HCT116 (cell line): ENCODE data around the gene STAC2. TPM values are rescaled to one million over a fixed set of nuclear protein-coding genes. Genes with fewer than 3 reads are reported as not detected.

ENCODE experiments used
- ATAC-seq: fragments of 200-7000 bp; cut with Tn5 transposase; 2 replicates; pipeline ENCODE4 v1.9.1; 2020; ENCODE audit warnings: mild to moderate bottlenecking, moderate library complexity
- BruUV-seq: library from RNA; stranded (reverse); fragments of 400-500 nt; replicated peaks from 2 replicates; lab custom pipeline; 2021; lab: Mats Ljungman, UMichigan
- CTCF ChIA-PET: fragments of 300-600 bp; sonication (Branson Sonifier 250); formaldehyde crosslinking; loops from one replicate; lab custom pipeline; 2021; ENCODE audit warnings: antibody characterized with exemption; lab: Charles Lee
- POLR2A ChIA-PET: fragments of 300-600, 350-600 bp; sonication (Branson Sonifier 250); formaldehyde crosslinking; loops from one replicate; lab custom pipeline; 2021; ENCODE audit warnings: antibody characterized with exemption; lab: Charles Lee
- RAD21 ChIA-PET, 2 experiments: fragments of 300-600 bp; sonication (Branson Sonifier 250); formaldehyde crosslinking; loops; one replicate each; lab custom pipeline; 2023; ENCODE audit warnings: low total read pairs in 2 of 2; ENCODE audit not compliant: uncharacterized antibody in 2 of 2, unreplicated experiment in 2 of 2, low non-redundant PET in 1 of 2; lab: Charles Lee
- DNase-seq: peaks from one replicate; pipeline ENCODE4 v3.0.0-alpha.2; 2010; ENCODE audit warnings: low read depth, low spot score
- H2AFZ ChIP-seq: fragments of 200-600 bp; shearing (Covaris generic), sonication (generic); 2 replicates; pipeline ENCODE4 v1.6.1; 2017; ENCODE audit warnings: low read depth, mixed run types, mixed read lengths, antibody characterized with exemption, low read length; ENCODE audit not compliant: poor library complexity, severe bottlenecking
- H3K27ac ChIP-seq: 2 replicates; pipeline ENCODE4 v1.5.1; 2012; ENCODE audit warnings: low read depth, low read length
- H3K27me3 ChIP-seq: fragments of 200-600 bp; sonication (generic); 2 replicates; pipeline ENCODE4 v1.6.1; 2016; ENCODE audit warnings: mixed run types, low read length, mixed read lengths; ENCODE audit not compliant: insufficient read depth
- H3K36me3 ChIP-seq, 2 experiments: fragments of 200-500 bp in 1 of 2; fragments of 200-600 bp in 1 of 2; sonication (Bioruptor generic) in 1 of 2; sonication (generic) in 1 of 2; 2 replicates each; pipeline versions ENCODE4 v1.5.1 to v1.6.1; 2014 to 2016; ENCODE audit warnings: low read length in 2 of 2, inconsistent platforms in 1 of 2, mixed read lengths in 1 of 2, mixed run types in 1 of 2; ENCODE audit not compliant: insufficient read depth in 2 of 2, control insufficient read depth in 1 of 2
- H3K4me1 ChIP-seq, 2 experiments: fragments of 200-600 bp in 1 of 2; sonication (generic) in 1 of 2; 2 replicates each; pipeline versions ENCODE4 v1.5.1 to v1.6.1; 2012 to 2017; ENCODE audit warnings: low read length in 2 of 2, inconsistent platforms in 1 of 2, mild to moderate bottlenecking in 1 of 2, mixed read lengths in 1 of 2, mixed run types in 1 of 2, moderate library complexity in 1 of 2; ENCODE audit not compliant: insufficient read depth in 2 of 2, control insufficient read depth in 1 of 2
- H3K4me2 ChIP-seq: fragments of 200-600 bp; sonication (generic); 2 replicates; pipeline ENCODE4 v1.6.1; 2017; ENCODE audit warnings: mixed run types, low read length, mixed read lengths
- H3K4me3 ChIP-seq, 2 experiments: fragments of 200-600 bp in 1 of 2; sonication (generic) in 1 of 2; replicated peaks in 1 of 2; 2 replicates each; pipeline ENCODE4 v1.5.1; 2011 to 2016; ENCODE audit warnings: low read length in 2 of 2, control low read depth in 1 of 2, low read depth in 1 of 2, mild to moderate bottlenecking in 1 of 2, mixed read lengths in 1 of 2, mixed run types in 1 of 2
- H3K79me2 ChIP-seq: fragments of 200-600 bp; sonication (generic); 2 replicates; pipeline ENCODE4 v1.6.1; 2017; ENCODE audit warnings: mild to moderate bottlenecking, mixed run types, low read length, moderate library complexity, mixed read lengths; ENCODE audit not compliant: insufficient read depth
- H3K9ac ChIP-seq: fragments of 200-600 bp; sonication (generic); 2 replicates; pipeline ENCODE4 v1.6.1; 2016; ENCODE audit warnings: low read length, mixed read lengths
- H3K9me2 ChIP-seq: fragments of 200-600 bp; sonication (generic), shearing (Covaris generic); 2 replicates; pipeline ENCODE4 v1.6.1; 2017; ENCODE audit warnings: mixed run types, mild to moderate bottlenecking, moderate library complexity; ENCODE audit not compliant: insufficient read depth
- H3K9me3 ChIP-seq, 2 experiments: fragments of 200-500 bp in 1 of 2; fragments of 200-600 bp in 1 of 2; sonication (Bioruptor generic) in 1 of 2; sonication (generic) in 1 of 2; 2 replicates each; pipeline ENCODE4 v1.6.1; 2014 to 2017; ENCODE audit warnings: low read length in 2 of 2, mixed read lengths in 2 of 2, inconsistent platforms in 1 of 2, low read depth in 1 of 2, mild to moderate bottlenecking in 1 of 2, mixed run types in 1 of 2, moderate library complexity in 1 of 2; ENCODE audit not compliant: control insufficient read depth in 1 of 2, insufficient read depth in 1 of 2
- H4K20me1 ChIP-seq: fragments of 200-600 bp; sonication (generic), shearing (Covaris generic); 2 replicates; pipeline ENCODE4 v1.6.1; 2017; ENCODE audit warnings: mixed run types, mild to moderate bottlenecking, moderate library complexity; ENCODE audit not compliant: insufficient read depth
- CBX3 ChIP-seq: IDR thresholded peaks from 2 replicates; pipeline ENCODE4 v1.6.1; 2012; ENCODE audit warnings: low read depth
- CTCF ChIP-seq, 3 experiments: fragments of 200-600 bp in 1 of 3; sonication (generic) in 1 of 3; IDR thresholded peaks in 2 of 3; conservative IDR thresholded peaks in 1 of 3; 2 replicates each; pipeline ENCODE4 v1.5.1; 2012 to 2017; ENCODE audit warnings: low read depth in 2 of 3, low read length in 2 of 3, antibody characterized with exemption in 1 of 3, borderline replicate concordance in 1 of 3, control low read depth in 1 of 3, mild to moderate bottlenecking in 1 of 3, mixed read lengths in 1 of 3, mixed run types in 1 of 3, moderate library complexity in 1 of 3; ENCODE audit not compliant: insufficient read depth in 1 of 3
- EGR1 ChIP-seq: IDR thresholded peaks from 2 replicates; pipeline ENCODE4 v1.6.1; 2012; ENCODE audit warnings: low read depth
- ELF1 ChIP-seq: IDR thresholded peaks from 2 replicates; pipeline ENCODE4 v1.6.1; 2012; ENCODE audit warnings: low read depth, borderline replicate concordance
- EZH2 ChIP-seq: fragments of 200-600 bp; sonication (generic); IDR thresholded peaks from 2 replicates; pipeline ENCODE4 v1.6.1; 2017; ENCODE audit warnings: antibody characterized with exemption, mixed run types
- EZH2phosphoT487 ChIP-seq: fragments of 200-600 bp; IDR thresholded peaks from 2 replicates; pipeline ENCODE4 v1.6.1; 2018; ENCODE audit warnings: antibody characterized with exemption, borderline replicate concordance
- MAX ChIP-seq: IDR thresholded peaks from 2 replicates; pipeline ENCODE4 v1.6.1; 2012
- SIN3A ChIP-seq: IDR thresholded peaks from 2 replicates; pipeline ENCODE4 v1.6.1; 2012; ENCODE audit warnings: low read depth
- SP1 ChIP-seq: IDR thresholded peaks from 2 replicates; pipeline ENCODE4 v1.6.1; 2012; ENCODE audit warnings: low read depth
- TCF7L2 ChIP-seq: IDR thresholded peaks from 2 replicates; pipeline ENCODE4 v1.7.0; 2011; ENCODE audit warnings: borderline replicate concordance, inconsistent platforms; ENCODE audit not compliant: insufficient read depth, insufficient read length; ENCODE audit errors: extremely low read depth
- YY1 ChIP-seq: IDR thresholded peaks from 2 replicates; pipeline ENCODE4 v1.6.1; 2011; ENCODE audit warnings: low read length, low read depth, moderate library complexity, mild to moderate bottlenecking; ENCODE audit not compliant: insufficient replicate concordance; ENCODE audit errors: extremely low read depth
- ZFX ChIP-seq: fragments of 450-650 bp; IDR thresholded peaks from 2 replicates; pipeline ENCODE4 v1.6.1; 2017
- ZNF274 ChIP-seq: fragments of 200-500 bp; sonication (Bioruptor generic); IDR thresholded peaks from 2 replicates; pipeline ENCODE4 v1.6.1; 2014; ENCODE audit warnings: mild to moderate bottlenecking, low read depth, low read length, inconsistent platforms
- intact Hi-C: fragments of 100-400 bp; cut with micrococcal nuclease; formaldehyde crosslinking; loops from 2 replicates; pipeline ENCODE4 v1.10.0; 2022
- total RNA-seq: library from RNA; stranded (reverse); gene quantifications from one replicate; pipeline ENCODE4 v1.2.1, GENCODE V29; 2021; ENCODE audit not compliant: unreplicated experiment

The STAC2 gene
- total RNA-seq, 1 experiment from 2014 or later: not detected

GRCh38 chr17:39177256-39177655, 48.5 kb downstream of the STAC2 start:
- Histone ChIP-seq H3K79me2 (no peaks in the 10 kb centered on the region), H3K4me2 (no peak overlapping the region), H3K4me3 (no peak overlapping the region), H2AFZ (no peak overlapping the region), H3K9me3 (no peaks in the 10 kb centered on the region), H3K4me1 (peaks cover 5 to 27% of the 10 kb centered on the region in 2 experiments; a peak in 3 of 4 replicates), H3K9ac (no peak overlapping the region), H3K27ac (no peak overlapping the region; the same call in 1 of the 2 replicates), H3K27me3 (no peaks in the 10 kb centered on the region), H4K20me1 (no peaks in the 10 kb centered on the region), H3K9me2 (no peaks in the 10 kb centered on the region), H3K36me3 (peaks cover 5 to 6% of the 10 kb centered on the region in 2 experiments; a peak in 3 of 4 replicates)
- ATAC-seq: peak; percentile 69
- DNase-seq: peak; percentile 39
- no TSS peak for BruUV-seq
- ChIA-PET POLR2A (no interaction called here), CTCF (no interaction called here), RAD21 (no interaction called here)
- TF ChIP-seq SP1 (no peak), ZFX (no peak), SIN3A (no peak), MAX (no peak), EZH2phosphoT487 (no peak), ELF1 (no peak), EGR1 (no peak), CBX3 (no peak), YY1 (no peak), EZH2 (no peak), CTCF (IDR thresholded peaks at IDR 0.05 in 2 of 3, conservative IDR thresholded peaks at IDR 0.05 in 1 of 3; ENCODE audit: borderline replicate concordance in 1 of 3, insufficient read depth in 1 of 3, low read depth in 2 of 3, low read length in 2 of 3) (no peak), TCF7L2 (no peak), ZNF274 (no peak)
- intact Hi-C loops: no loop called here
